Activated CD8-positive, alpha-beta T cell treated with anti-CD3 and anti-CD28 coated beads for 36 hours (primary cell): ENCODE data around the gene FRMD6. TPM values are rescaled to one million over a fixed set of nuclear protein-coding genes. Genes with fewer than 3 reads are reported as not detected.

Source experiments
- ATAC-seq: fragments of 200-7000 bp; cut with Tn5 transposase; one replicate; pipeline ENCODE4 v1.10.0; 2021; ENCODE audit warnings: mild to moderate bottlenecking, moderate library complexity
- CTCF ChIA-PET: fragments of 350-600 bp; sonication (Branson Sonifier 250); formaldehyde crosslinking; loops from one replicate; lab custom pipeline; 2021; ENCODE audit warnings: antibody characterized with exemption; lab: Charles Lee
- POLR2A ChIA-PET: fragments of 350-600 bp; sonication (Branson Sonifier 250); formaldehyde crosslinking; loops from one replicate; lab custom pipeline; 2021; ENCODE audit warnings: antibody characterized with exemption; lab: Charles Lee
- DNase-seq: peaks from one replicate; pipeline ENCODE4 v3.0.0-alpha.2; 2020
- H3K27ac Mint-ChIP-seq: one replicate; pipeline ENCODE4 v1.8.0; 2021; ENCODE audit warnings: mild to moderate bottlenecking, mixed read lengths
- H3K27me3 Mint-ChIP-seq: one replicate; pipeline ENCODE4 v1.8.0; 2021; ENCODE audit warnings: mixed read lengths
- H3K36me3 Mint-ChIP-seq: one replicate; pipeline ENCODE4 v1.8.0; 2021; ENCODE audit warnings: low read depth, mixed read lengths
- H3K4me1 Mint-ChIP-seq: one replicate; pipeline ENCODE4 v1.8.0; 2021; ENCODE audit warnings: low read depth, mixed read lengths
- H3K4me3 Mint-ChIP-seq: one replicate; pipeline ENCODE4 v1.8.0; 2021; ENCODE audit warnings: mild to moderate bottlenecking, moderate library complexity, mixed read lengths
- H3K9me3 Mint-ChIP-seq: one replicate; pipeline ENCODE4 v1.8.0; 2021; ENCODE audit warnings: mixed read lengths
- intact Hi-C: fragments of 100-400 bp; cut with micrococcal nuclease; formaldehyde crosslinking; loops from one replicate; pipeline ENCODE4 v1.10.0; 2022
- total RNA-seq, 2 experiments: library from RNA; stranded (reverse); gene quantifications; one replicate each; pipeline ENCODE4 v1.2.3, GENCODE V29; 2021
- TF ChIP-seq, protein P1 (sequence below): fragments of 200-600 bp; IDR thresholded peaks from one replicate; pipeline ENCODE4 v1.8.0; 2022; ENCODE audit warnings: antibody characterized with exemption, mild to moderate bottlenecking

The FRMD6 gene
- total RNA-seq, 2 experiments from 2014 or later, result 2.7 to 4.9 TPM

DNA sequence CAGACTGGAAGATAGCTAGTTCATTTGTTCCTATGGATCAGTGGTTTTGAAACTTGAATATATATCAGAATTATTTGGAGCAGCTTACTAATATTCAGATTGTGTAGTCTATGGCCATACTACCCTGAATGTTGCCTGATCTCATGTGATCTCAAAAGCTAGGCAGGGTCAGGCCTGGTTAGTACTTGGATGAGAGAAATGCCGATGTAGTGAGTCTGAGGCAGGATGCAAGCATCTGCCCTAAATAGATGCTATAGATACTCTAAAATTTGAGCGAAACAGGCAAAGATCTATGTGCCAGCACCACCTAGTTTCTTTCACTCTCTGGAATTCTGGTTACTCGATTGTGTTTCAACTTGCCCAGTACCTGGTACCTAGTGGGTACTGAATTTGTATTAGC lies 40.9 kb downstream of the FRMD6 start:
- Mint-ChIP-seq H3K36me3 (no peaks in the 10 kb centered on the region), H3K9me3 (no peaks in the 10 kb centered on the region), H3K27me3 (peaks cover 6% of the 10 kb centered on the region), H3K4me3 (no peak overlapping the region), H3K27ac (no peak overlapping the region), H3K4me1 (no peaks in the 10 kb centered on the region)
- no peak for DNase-seq
- intact Hi-C loops, result no loop called here
- ChIA-PET POLR2A (no interaction called here), CTCF (no interaction called here)
- TF ChIP-seq, protein P1, sequence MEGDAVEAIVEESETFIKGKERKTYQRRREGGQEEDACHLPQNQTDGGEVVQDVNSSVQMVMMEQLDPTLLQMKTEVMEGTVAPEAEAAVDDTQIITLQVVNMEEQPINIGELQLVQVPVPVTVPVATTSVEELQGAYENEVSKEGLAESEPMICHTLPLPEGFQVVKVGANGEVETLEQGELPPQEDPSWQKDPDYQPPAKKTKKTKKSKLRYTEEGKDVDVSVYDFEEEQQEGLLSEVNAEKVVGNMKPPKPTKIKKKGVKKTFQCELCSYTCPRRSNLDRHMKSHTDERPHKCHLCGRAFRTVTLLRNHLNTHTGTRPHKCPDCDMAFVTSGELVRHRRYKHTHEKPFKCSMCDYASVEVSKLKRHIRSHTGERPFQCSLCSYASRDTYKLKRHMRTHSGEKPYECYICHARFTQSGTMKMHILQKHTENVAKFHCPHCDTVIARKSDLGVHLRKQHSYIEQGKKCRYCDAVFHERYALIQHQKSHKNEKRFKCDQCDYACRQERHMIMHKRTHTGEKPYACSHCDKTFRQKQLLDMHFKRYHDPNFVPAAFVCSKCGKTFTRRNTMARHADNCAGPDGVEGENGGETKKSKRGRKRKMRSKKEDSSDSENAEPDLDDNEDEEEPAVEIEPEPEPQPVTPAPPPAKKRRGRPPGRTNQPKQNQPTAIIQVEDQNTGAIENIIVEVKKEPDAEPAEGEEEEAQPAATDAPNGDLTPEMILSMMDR, result no peak
- no peak for ATAC-seq

DNA sequence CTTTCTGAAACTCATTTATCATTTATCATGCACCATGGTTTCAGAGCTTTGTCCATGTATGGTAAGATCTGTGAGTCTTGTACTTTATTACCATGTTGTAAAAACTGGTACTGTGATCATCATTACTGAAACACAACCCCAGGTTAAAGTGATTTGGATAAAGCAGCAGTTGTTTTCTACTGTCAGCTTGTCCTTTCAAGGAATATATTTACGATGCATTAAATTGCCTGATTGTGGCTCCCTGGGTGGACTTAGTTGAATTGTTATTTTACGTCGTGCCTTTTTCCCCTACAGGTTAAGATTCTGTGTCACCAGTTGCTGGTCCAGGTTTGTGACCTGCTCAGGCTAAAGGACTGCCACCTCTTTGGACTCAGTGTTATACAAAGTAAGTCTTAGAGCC lies 46.1 kb downstream of the FRMD6 start:
- ChIA-PET CTCF (no interaction called here), POLR2A (no interaction called here)
- no peak for ATAC-seq
- DNase-seq, result no peak
- H3K27ac Mint-ChIP-seq, result no peak overlapping the region
- no peaks in the 10 kb centered on the region for H3K27me3 Mint-ChIP-seq
- no peaks in the 10 kb centered on the region for H3K9me3 Mint-ChIP-seq
- intact Hi-C loops, result no loop called here
- no peaks in the 10 kb centered on the region for H3K4me1 Mint-ChIP-seq
- TF ChIP-seq, protein P1, result no peak
- no peak overlapping the region for H3K4me3 Mint-ChIP-seq
- H3K36me3 Mint-ChIP-seq, result no peaks in the 10 kb centered on the region

DNA sequence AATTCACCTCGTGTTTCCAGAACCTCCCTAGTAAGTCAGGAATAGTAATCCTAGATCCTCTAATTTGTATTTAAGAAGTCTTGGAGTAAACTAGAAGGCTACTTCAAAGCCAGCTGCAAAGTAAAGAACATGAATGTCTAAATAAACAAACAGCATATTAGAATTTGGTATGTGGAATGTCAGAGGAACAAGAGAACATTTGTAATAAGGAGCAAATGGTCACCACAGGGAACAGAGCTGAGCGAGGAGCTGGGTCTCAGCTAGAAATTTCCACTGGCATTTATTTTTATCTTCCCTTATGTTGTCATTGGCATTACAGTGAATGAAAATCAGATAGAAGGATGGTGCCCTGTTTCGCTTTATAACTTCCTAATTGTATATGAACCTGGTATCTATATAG lies 50.2 kb downstream of the FRMD6 start:
- ChIA-PET POLR2A (interaction anchor here (0.5 kb wide), 1 partner anchor 16 kb away, joined by 3 read pairs; no protein-coding TSS in a partner anchor), CTCF (no interaction called here)
- no peak overlapping the region for H3K4me3 Mint-ChIP-seq
- H3K9me3 Mint-ChIP-seq, result no peaks in the 10 kb centered on the region
- DNase-seq (no peak), ATAC-seq (no peak)
- H3K36me3 Mint-ChIP-seq, result no peaks in the 10 kb centered on the region
- intact Hi-C loops, result no loop called here
- H3K27ac Mint-ChIP-seq, result no peak overlapping the region
- no peaks in the 10 kb centered on the region for H3K27me3 Mint-ChIP-seq
- no peaks in the 10 kb centered on the region for H3K4me1 Mint-ChIP-seq
- TF ChIP-seq, protein P1, result no peak

DNA sequence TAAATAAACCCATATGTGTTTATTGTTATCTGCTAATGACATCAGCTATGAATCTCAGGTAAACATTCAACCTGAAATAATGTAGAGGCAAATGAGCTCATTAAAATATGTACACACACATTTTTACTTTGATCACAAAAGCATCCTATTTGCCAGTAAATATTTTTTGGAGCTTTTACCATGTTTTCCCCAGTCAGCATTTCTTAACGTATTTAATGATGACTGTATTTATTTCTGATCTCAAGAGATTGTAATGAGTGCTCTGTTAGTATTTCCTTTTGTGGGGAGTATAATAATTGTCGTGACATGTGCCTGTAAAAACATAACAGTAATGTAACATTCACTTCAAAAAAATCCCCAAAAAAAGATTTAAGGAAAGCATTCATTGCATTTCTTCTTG lies 52.1 kb downstream of the FRMD6 start:
- TF ChIP-seq, protein P1, result no peak
- Mint-ChIP-seq H3K9me3 (no peaks in the 10 kb centered on the region), H3K4me1 (no peaks in the 10 kb centered on the region), H3K36me3 (no peaks in the 10 kb centered on the region), H3K27ac (no peak overlapping the region), H3K27me3 (no peaks in the 10 kb centered on the region), H3K4me3 (no peak overlapping the region)
- no peak for ATAC-seq
- intact Hi-C loops, result no loop called here
- ChIA-PET POLR2A (no interaction called here), CTCF (interaction anchor here (0.6 to 1.2 kb wide), 2 partner anchors 9 to 51 kb away, joined by 3 to 4 read pairs; no protein-coding TSS in a partner anchor)
- DNase-seq, result no peak

DNA sequence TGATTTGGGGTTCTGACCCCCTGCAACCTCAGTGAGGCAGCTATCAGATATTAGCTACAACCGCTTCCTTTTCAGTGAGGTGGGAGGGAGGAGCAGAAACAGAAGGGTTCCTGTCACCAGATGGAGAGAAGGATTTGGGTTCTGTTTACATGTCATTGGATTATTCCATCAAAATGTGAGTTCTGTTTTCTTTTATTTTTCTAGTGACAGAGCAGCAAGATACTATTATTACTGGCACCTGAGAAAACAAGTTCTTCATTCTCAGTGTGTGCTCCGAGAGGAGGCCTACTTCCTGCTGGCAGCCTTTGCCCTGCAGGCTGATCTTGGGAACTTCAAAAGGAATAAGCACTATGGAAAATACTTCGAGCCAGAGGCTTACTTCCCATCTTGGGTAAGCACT lies 52.8 kb downstream of the FRMD6 start:
- intact Hi-C loops, result no loop called here
- TF ChIP-seq, protein P1, result no peak
- H3K4me3 Mint-ChIP-seq, result no peak overlapping the region
- DNase-seq, result no peak
- ChIA-PET CTCF (no interaction called here), POLR2A (no interaction called here)
- no peaks in the 10 kb centered on the region for H3K4me1 Mint-ChIP-seq
- H3K27me3 Mint-ChIP-seq, result no peaks in the 10 kb centered on the region
- no peaks in the 10 kb centered on the region for H3K36me3 Mint-ChIP-seq
- H3K27ac Mint-ChIP-seq, result no peak overlapping the region
- H3K9me3 Mint-ChIP-seq, result no peaks in the 10 kb centered on the region
- ATAC-seq, result no peak
